SK-N-SH (cell line): ENCODE measurements around the gene GGT5.

Source experiments
- CTCF ChIP-seq: fragments of 200-600 bp; sonication (generic); IDR thresholded peaks from 2 replicates; pipeline ENCODE4 v1.6.1; 2017; ENCODE audit warnings: antibody characterized with exemption, mild to moderate bottlenecking, moderate library complexity
- EP300 ChIP-seq, 2 experiments: IDR thresholded peaks; 2 replicates each; pipeline versions ENCODE4 v1.4.0 to v1.6.1; 2012; ENCODE audit warnings: borderline replicate concordance in 1 of 2, low read depth in 1 of 2, low read length in 1 of 2
- EZH2phosphoT487 ChIP-seq: fragments of 200-600 bp; sonication (generic); IDR thresholded peaks from 2 replicates; pipeline ENCODE4 v1.6.1; 2017; ENCODE audit warnings: low read depth, mixed run types, mild to moderate bottlenecking, antibody characterized with exemption, moderate library complexity, borderline replicate concordance
- FOXJ3 ChIP-seq: sonication (generic); formaldehyde crosslinking; IDR thresholded peaks from 2 replicates; pipeline ENCODE4 v1.5.1; 2020; ENCODE audit warnings: mild to moderate bottlenecking, missing genetic modification reagents
- GABPA ChIP-seq: IDR thresholded peaks from 2 replicates; pipeline ENCODE4 v1.4.0; 2012; ENCODE audit warnings: low read depth, mild to moderate bottlenecking
- IRF3 ChIP-seq: fragments of 150-350 bp; IDR thresholded peaks from 2 replicates; pipeline ENCODE4 v1.6.1; 2016; ENCODE audit warnings: mild to moderate bottlenecking, low read depth, low read length
- MAX ChIP-seq: IDR thresholded peaks from 2 replicates; pipeline ENCODE4 v1.4.0; 2012; ENCODE audit warnings: low read depth
- MXI1 ChIP-seq: IDR thresholded peaks from 2 replicates; pipeline ENCODE4 v1.6.1; 2012; ENCODE audit warnings: mild to moderate bottlenecking, low read depth, low read length, improper control_type of control experiment
- POLR2AphosphoS5 ChIP-seq: IDR thresholded peaks from 2 replicates; pipeline ENCODE4 v1.6.1; 2012; ENCODE audit warnings: low read depth, low read length
- REST ChIP-seq: IDR thresholded peaks from 2 replicates; pipeline ENCODE4 v1.6.1; 2012; ENCODE audit warnings: mild to moderate bottlenecking, low read depth, low read length, moderate library complexity
- SMC3 ChIP-seq: IDR thresholded peaks from 2 replicates; pipeline ENCODE4 v1.6.1; 2012; ENCODE audit warnings: low read depth, low read length, improper control_type of control experiment
- YY1 ChIP-seq: IDR thresholded peaks from 2 replicates; pipeline ENCODE4 v1.4.0; 2012; ENCODE audit warnings: low read depth, mild to moderate bottlenecking

- TF ChIP-seq FOXJ3 (CRISPR knock-in tag) (no peak), MAX (no peak), MXI1 (no peak), CTCF (no peak), EZH2phosphoT487 (no peak), GABPA (no peak), POLR2AphosphoS5 (no peak), SMC3 (no peak), EP300 (IDR thresholded peaks at IDR 0.05; ENCODE audit: borderline replicate concordance in 1 of 2, low read depth in 1 of 2, low read length in 1 of 2) (no peak), IRF3 (no peak), REST (no peak), YY1 (no peak)
Observed at GRCh38 chr22:24170632-24171031, 74.2 kb downstream of the GGT5 start.
